K562 (cell line): ENCODE data around the gene EFEMP2. TPM values are rescaled to one million over a fixed set of nuclear protein-coding genes. Genes with fewer than 3 reads are reported as not detected.
A peak's percentile ranks its signal among the peaks of the same experiment; 100 is the strongest.

Source experiments
- ATAC-seq: fragments of 200-7000 bp; cut with Tn5 transposase; 3 replicates; pipeline ENCODE4 v1.9.1; 2020; ENCODE audit warnings: moderate library complexity
- BruUV-seq: library from RNA; stranded (reverse); fragments of 400-500 nt; replicated peaks from 2 replicates; lab custom pipeline; 2021; lab: Mats Ljungman, UMichigan
- CTCF ChIA-PET: fragments of 300-600 bp; formaldehyde crosslinking; extraction: SDS; loops from one replicate; lab custom pipeline; 2021; ENCODE audit warnings: low intra/inter-chr PET ratio; lab: Yijun Ruan, JAX
- POLR2A ChIA-PET: fragments of 300-600, 350-650 bp; sonication (Branson Sonifier 250); formaldehyde crosslinking; extraction: SDS; loops from one replicate; lab custom pipeline; 2021; ENCODE audit warnings: antibody characterized with exemption, inconsistent platforms; lab: Yijun Ruan, JAX
- DNase-seq, 4 experiments: peaks; one replicate each; pipeline versions ENCODE4 v3.0.0 to v3.0.0-alpha.2; 2011 to 2018; ENCODE audit warnings: low spot score in 3 of 4, mixed read lengths in 3 of 4; ENCODE audit errors: extremely low read depth in 1 of 4
- FAIRE-seq: peaks from 2 replicates; lab custom pipeline; 2011; peaks lifted over from hg19 to GRCh38; lab: Jason Lieb, UNC
- H2AFZ ChIP-seq: 2 replicates; pipeline ENCODE4 v1.6.0; 2011; ENCODE audit warnings: low read depth, low read length, control low read depth, inconsistent platforms
- H3K27ac ChIP-seq: fragments of 200-600 bp; 3 replicates; pipeline ENCODE4 v1.8.0; 2011; ENCODE audit warnings: low read depth, mild to moderate bottlenecking, control low read depth, inconsistent platforms, low read length, moderate library complexity, mixed read lengths; ENCODE audit errors: extremely low read depth
- H3K27me3 ChIP-seq, 2 experiments: fragments of 300-600 bp in 1 of 2; 2 replicates in 1 of 2; 3 replicates in 1 of 2; pipeline versions ENCODE4 v1.6.0 to v1.8.0; 2011; ENCODE audit warnings: inconsistent platforms in 2 of 2, low read length in 2 of 2, mild to moderate bottlenecking in 1 of 2, mixed read lengths in 1 of 2, moderate library complexity in 1 of 2; ENCODE audit not compliant: control insufficient read depth in 2 of 2, insufficient read depth in 2 of 2
- H3K36me3 ChIP-seq: fragments of 300-600 bp; 3 replicates; pipeline ENCODE4 v1.8.0; 2011; ENCODE audit warnings: mild to moderate bottlenecking, low read length, inconsistent platforms; ENCODE audit not compliant: control insufficient read depth, insufficient read depth
- H3K4me1 ChIP-seq, 2 experiments: fragments of 200-600 bp in 1 of 2; replicated peaks in 1 of 2; 2 replicates in 1 of 2; 3 replicates in 1 of 2; pipeline versions ENCODE4 v1.5.1 to v1.8.0; 2011; ENCODE audit warnings: inconsistent platforms in 2 of 2, low read length in 2 of 2, mild to moderate bottlenecking in 1 of 2, mixed read lengths in 1 of 2, moderate library complexity in 1 of 2; ENCODE audit not compliant: control insufficient read depth in 2 of 2, insufficient read depth in 2 of 2
- H3K4me2 ChIP-seq: 2 replicates; pipeline ENCODE4 v1.6.1; 2011; ENCODE audit warnings: low read length, control low read depth, inconsistent platforms, mixed read lengths; ENCODE audit not compliant: insufficient read depth
- H3K4me3 ChIP-seq: fragments of 200-600 bp; sonication (generic), shearing (Covaris generic); 2 replicates; pipeline ENCODE4 v1.5.1; 2016; ENCODE audit warnings: control low read depth, inconsistent platforms
- H3K79me2 ChIP-seq: fragments of 200-600 bp; 3 replicates; pipeline ENCODE4 v1.8.0; 2011; ENCODE audit warnings: low read length, inconsistent platforms; ENCODE audit not compliant: control insufficient read depth, insufficient read depth
- H3K9ac ChIP-seq, 2 experiments: 2 replicates each; pipeline versions ENCODE4 v1.6.0 to v1.6.1; 2011; ENCODE audit warnings: low read depth in 2 of 2, low read length in 2 of 2, control low read depth in 1 of 2, inconsistent platforms in 1 of 2, mild to moderate bottlenecking in 1 of 2, mixed read lengths in 1 of 2; ENCODE audit not compliant: insufficient read depth in 1 of 2
- H3K9me1 ChIP-seq: one replicate; pipeline ENCODE4 v1.6.0; 2011; ENCODE audit warnings: inconsistent platforms, mild to moderate bottlenecking, low read length, moderate library complexity; ENCODE audit not compliant: control insufficient read depth, insufficient read depth
- H3K9me3 ChIP-seq: replicated peaks from 2 replicates; pipeline ENCODE4 v1.5.1; 2011; ENCODE audit warnings: low read depth, low read length, inconsistent platforms; ENCODE audit not compliant: control insufficient read depth, insufficient read depth
- H4K20me1 ChIP-seq: replicated peaks from 2 replicates; pipeline ENCODE4 v1.6.1; 2011; ENCODE audit warnings: low read length, inconsistent platforms, mixed read lengths; ENCODE audit not compliant: control insufficient read depth, insufficient read depth
- NKRF ChIP-seq: fragments of 450-650 bp; IDR thresholded peaks from 2 replicates; pipeline ENCODE4 v1.6.1; 2016; ENCODE audit warnings: borderline replicate concordance
- SLC30A9 ChIP-seq: fragments of 250-450 bp; sonication (Bioruptor Pico); IDR thresholded peaks from 2 replicates; pipeline ENCODE4 v1.8.0; 2022; ENCODE audit warnings: mild to moderate bottlenecking, moderate library complexity
- USF1 ChIP-seq: sonication (generic); formaldehyde crosslinking; IDR thresholded peaks from 2 replicates; pipeline ENCODE4 v1.9.0; 2022; ENCODE audit warnings: mild to moderate bottlenecking, missing genetic modification reagents
- USF2 ChIP-seq: sonication (generic); formaldehyde crosslinking; IDR thresholded peaks from 2 replicates; pipeline ENCODE4 v1.5.0; 2020; ENCODE audit warnings: missing genetic modification reagents
- WGBS: fragments of 100-300 bp; shearing (Covaris generic); methylation state at CpG from one replicate; pipeline ENCODE4 v1.1.6; 2016; ENCODE audit warnings: low coverage, mixed read lengths; ENCODE audit not compliant: insufficient coverage; ENCODE audit errors: missing lambda C conversion rate; 5-methylcytosine and 5-hydroxymethylcytosine counted together
- in situ Hi-C: fragments of 300-500 bp; cut with MboI; formaldehyde crosslinking; loops from 4 replicates; pipeline ENCODE4 v1.15.0; 2018; ENCODE audit warnings: inconsistent platforms, mixed read lengths
- intact Hi-C: fragments of 100-400 bp; cut with micrococcal nuclease; formaldehyde crosslinking; loops from 2 replicates; pipeline ENCODE4 v1.14.2; 2022
- polyA plus RNA-seq, 8 experiments: library from polyadenylated mRNA; depleted of rRNA in 4 of 8; stranded (reverse) in 5 of 8; unstranded in 3 of 8; fragments of >200 nt; fragmentation: Nextera tagmentation in 2 of 8; fragmentation: Illumina TruSeq in 1 of 8; extraction: Ambion mirVana in 2 of 8; extraction: Trizol in 1 of 8; gene quantifications; 2 replicates each; pipeline versions ENCODE4 v1.2.1 to v1.2.3, GENCODE V29; 2011 to 2014; ENCODE audit warnings: inconsistent platforms in 1 of 8, missing spikeins in 1 of 8
- total RNA-seq, 7 experiments: library from RNA; depleted of rRNA in 6 of 7; stranded (reverse); fragments of >200 nt in 6 of 7; fragmentation: Illumina TruSeq in 2 of 7; extraction: Trizol in 2 of 7; gene quantifications; 2 replicates each; pipeline versions ENCODE4 v1.2.1 to v1.2.3, GENCODE V29; 2011 to 2021; ENCODE audit warnings: low replicate concordance in 1 of 7

The EFEMP2 gene
- total and polyA plus RNA-seq, 9 of the 15 experiments (the other 6 are each of a cell fraction or from before 2014, with no cell fraction given), result 0.07 to 2.9 (median 0.69) TPM; not detected in 1

- DNase-seq (peak in 1 of 4 experiments; percentile 2), ATAC-seq (no peak), FAIRE-seq (no peak)
- Histone ChIP-seq H3K9ac (peak overlapping the region in 1 of 2 experiments; percentile 61; a peak in 2 of 4 replicates), H3K79me2 (no peaks in the 10 kb centered on the region), H3K9me3 (no peaks in the 10 kb centered on the region), H3K4me2 (no peak overlapping the region), H3K4me3 (no peak overlapping the region)
- intact Hi-C loops, result no loop called here
- 12% methylated on average over 8 of the region's 8 CpGs for WGBS
- POLR2A ChIA-PET, result no interaction called here
- no TSS peak for BruUV-seq
- TF ChIP-seq USF1 (CRISPR knock-in tag) (peak; percentile 44; the same call in 1 of the 2 replicates), SLC30A9 (CRISPR knock-in tag) (no peak), USF2 (CRISPR knock-in tag) (peak; percentile 24; the same call in 1 of the 2 replicates), NKRF (no peak)
- TF ChIP-seq, all 486 proteins: peak for 2
- Histone ChIP-seq H3K36me3 (no peaks in the 10 kb centered on the region), H3K27ac (no peak overlapping the region), H3K27me3 (no peaks in the 10 kb centered on the region), H2AFZ (peak overlapping the region; percentile 75), H4K20me1 (no peaks in the 10 kb centered on the region), H3K9me1 (no peaks in the 10 kb centered on the region), H3K4me1 (peaks cover 0 to 12% of the 10 kb centered on the region in 2 experiments; a peak in 2 of 5 replicates)
- in situ Hi-C loops, result loop anchor here (5.0 kb wide), 1 partner anchor 109 kb away; the partner anchor contains the start of gene KAT5
- CTCF ChIA-PET, result interaction anchor here (0.9 to 1.1 kb wide), 2 partner anchors 11 to 115 kb away, joined by 3 to 4 read pairs; no protein-coding TSS in a partner anchor
These were observed 51.5 kb downstream of the EFEMP2 start for GRCh38 chr11:65821107-65821506.
